H9 (cell line): Measurements from ENCODE around the gene RNLS. TPM values are rescaled to one million over a fixed set of nuclear protein-coding genes. Genes with fewer than 3 reads are reported as not detected.
A peak's percentile ranks its signal among the peaks of the same experiment; 100 is the strongest.

Experiments used
- DNase-seq: peaks from one replicate; pipeline ENCODE4 v3.0.0-alpha.2; 2017
- H2AFZ ChIP-seq: one replicate; pipeline ENCODE4 v1.6.1; 2013; ENCODE audit warnings: mild to moderate bottlenecking, low read length, control low read depth, moderate library complexity
- H2AK5ac ChIP-seq: 2 replicates; pipeline ENCODE4 v1.6.1; 2013; ENCODE audit warnings: low read length, control low read depth, mixed read lengths; ENCODE audit not compliant: insufficient read length
- H2BK120ac ChIP-seq: one replicate; pipeline ENCODE4 v1.6.1; 2013; ENCODE audit warnings: low read depth, mild to moderate bottlenecking, low read length, control low read depth, inconsistent platforms; ENCODE audit not compliant: poor library complexity, severe bottlenecking
- H2BK12ac ChIP-seq: 2 replicates; pipeline ENCODE4 v1.6.1; 2013; ENCODE audit warnings: low read length, control low read depth, mixed read lengths, low read depth; ENCODE audit not compliant: insufficient read length
- H2BK15ac ChIP-seq: 2 replicates; pipeline ENCODE4 v1.6.1; 2013; ENCODE audit warnings: low read depth, low read length, control low read depth
- H2BK20ac ChIP-seq: one replicate; pipeline ENCODE4 v1.6.1; 2013; ENCODE audit warnings: low read depth, mild to moderate bottlenecking, low read length, control low read depth, inconsistent platforms; ENCODE audit not compliant: poor library complexity, severe bottlenecking
- H2BK5ac ChIP-seq: 2 replicates; pipeline ENCODE4 v1.6.1; 2013; ENCODE audit warnings: low read length, control low read depth, mixed read lengths; ENCODE audit not compliant: insufficient read length
- H3K14ac ChIP-seq: 2 replicates; pipeline ENCODE4 v1.6.1; 2013; ENCODE audit warnings: low read length, control low read depth; ENCODE audit not compliant: insufficient read depth
- H3K18ac ChIP-seq: 2 replicates; pipeline ENCODE4 v1.6.1; 2013; ENCODE audit warnings: low read depth, mild to moderate bottlenecking, mixed read lengths, low read length, control low read depth; ENCODE audit not compliant: insufficient read length
- H3K23ac ChIP-seq: 2 replicates; pipeline ENCODE4 v1.6.1; 2013; ENCODE audit warnings: low read length, control low read depth, mixed read lengths, low read depth; ENCODE audit not compliant: insufficient read length
- H3K23me2 ChIP-seq: 2 replicates; pipeline ENCODE4 v1.6.1; 2013; ENCODE audit warnings: low read depth, mild to moderate bottlenecking, mixed read lengths, low read length, control low read depth; ENCODE audit not compliant: insufficient read length, poor library complexity, severe bottlenecking
- H3K27ac ChIP-seq: 2 replicates; pipeline ENCODE4 v1.5.1; 2013; ENCODE audit warnings: low read length, control low read depth, mixed read lengths, low read depth; ENCODE audit not compliant: insufficient read length
- H3K27me3 ChIP-seq: 2 replicates; pipeline ENCODE4 v1.6.1; 2013; ENCODE audit warnings: low read length, control low read depth, inconsistent platforms; ENCODE audit not compliant: insufficient read depth
- H3K4ac ChIP-seq: 2 replicates; pipeline ENCODE4 v1.6.1; 2013; ENCODE audit warnings: low read depth, mild to moderate bottlenecking, control low read depth, inconsistent platforms, low read length, moderate library complexity
- H3K4me1 ChIP-seq: 2 replicates; pipeline ENCODE4 v1.6.1; 2013; ENCODE audit warnings: low read length, control low read depth, inconsistent platforms; ENCODE audit not compliant: insufficient read depth
- H3K4me2 ChIP-seq: 2 replicates; pipeline ENCODE4 v1.6.1; 2013; ENCODE audit warnings: low read length, control low read depth, mixed read lengths; ENCODE audit not compliant: insufficient read length, insufficient read depth
- H3K56ac ChIP-seq: 2 replicates; pipeline ENCODE4 v1.6.1; 2013; ENCODE audit warnings: low read depth, mild to moderate bottlenecking, mixed read lengths, low read length, control low read depth; ENCODE audit not compliant: insufficient read length
- H3K79me1 ChIP-seq: 2 replicates; pipeline ENCODE4 v1.6.1; 2013; ENCODE audit warnings: low read depth, mild to moderate bottlenecking, moderate library complexity, low read length, control low read depth, inconsistent platforms; ENCODE audit not compliant: insufficient read depth, poor library complexity, severe bottlenecking
- H3K79me2 ChIP-seq: 2 replicates; pipeline ENCODE4 v1.6.1; 2013; ENCODE audit warnings: low read length, control low read depth, inconsistent platforms; ENCODE audit not compliant: insufficient read depth
- H3K9ac ChIP-seq: 2 replicates; pipeline ENCODE4 v1.6.1; 2013; ENCODE audit warnings: low read length, control low read depth, mixed read lengths; ENCODE audit not compliant: insufficient read length; ENCODE audit errors: extremely low read depth
- H3K9me3 ChIP-seq: one replicate; pipeline ENCODE4 v1.6.1; 2013; ENCODE audit warnings: low read depth, low read length, inconsistent platforms; ENCODE audit not compliant: control insufficient read depth
- H3T11ph ChIP-seq: one replicate; pipeline ENCODE4 v1.6.1; 2013; ENCODE audit warnings: mild to moderate bottlenecking, low read length, control low read depth, inconsistent platforms
- H4K20me1 ChIP-seq: one replicate; pipeline ENCODE4 v1.6.1; 2013; ENCODE audit not compliant: control insufficient read depth, insufficient read length, insufficient read depth
- H4K5ac ChIP-seq: 2 replicates; pipeline ENCODE4 v1.6.1; 2013; ENCODE audit warnings: low read depth, mild to moderate bottlenecking, mixed read lengths, low read length, control low read depth; ENCODE audit not compliant: insufficient read length
- H4K8ac ChIP-seq: replicated peaks from 2 replicates; pipeline ENCODE4 v1.6.1; 2013; ENCODE audit warnings: low read length, control low read depth, mixed read lengths, low read depth; ENCODE audit not compliant: insufficient read length
- H4K91ac ChIP-seq: 2 replicates; pipeline ENCODE4 v1.6.1; 2013; ENCODE audit warnings: low read depth, mild to moderate bottlenecking, moderate library complexity, mixed read lengths, low read length, control low read depth; ENCODE audit not compliant: insufficient read length
- H3K27ac Mint-ChIP-seq, 3 experiments: 2 replicates in 2 of 3; 3 replicates in 1 of 3; pipeline ENCODE4 v1.8.0; 2020 to 2021; ENCODE audit warnings: mixed read lengths in 3 of 3, mild to moderate bottlenecking in 1 of 3, moderate library complexity in 1 of 3
- H3K27me3 Mint-ChIP-seq: 2 replicates; pipeline ENCODE4 v1.8.0; 2021; ENCODE audit warnings: low read depth, mild to moderate bottlenecking, moderate library complexity, mixed read lengths
- H3K36me3 Mint-ChIP-seq, 3 experiments: 2 replicates in 2 of 3; 3 replicates in 1 of 3; pipeline ENCODE4 v1.8.0; 2020 to 2021; ENCODE audit warnings: low read depth in 3 of 3, mixed read lengths in 3 of 3; ENCODE audit not compliant: insufficient read depth in 1 of 3
- H3K4me1 Mint-ChIP-seq, 2 experiments: 2 replicates each; pipeline ENCODE4 v1.8.0; 2020; ENCODE audit warnings: mixed read lengths in 2 of 2
- H3K4me3 Mint-ChIP-seq, 2 experiments: 2 replicates in 1 of 2; 3 replicates in 1 of 2; pipeline ENCODE4 v1.8.0; 2020 to 2021; ENCODE audit warnings: mild to moderate bottlenecking in 2 of 2, mixed read lengths in 2 of 2, moderate library complexity in 1 of 2
- H3K9me3 Mint-ChIP-seq, 2 experiments: 2 replicates in 1 of 2; 3 replicates in 1 of 2; pipeline ENCODE4 v1.8.0; 2020; ENCODE audit warnings: mild to moderate bottlenecking in 2 of 2, mixed read lengths in 2 of 2, moderate library complexity in 1 of 2
- CTCF ChIP-seq: fragments of 200-600 bp; sonication (generic); conservative IDR thresholded peaks from 3 replicates; pipeline ENCODE4 v1.8.0; 2021; ENCODE audit warnings: antibody characterized with exemption, mild to moderate bottlenecking
- WGBS: extraction: QIAGEN DNeasy Blood & Tissue Kit; methylation state at CpG from one replicate; pipeline ENCODE4 v1.1.7; 2013; ENCODE audit warnings: missing lambda C conversion rate, low lambda C conversion rate, mixed read lengths; ENCODE audit not compliant: insufficient read length; ENCODE audit errors: extremely low coverage; 5-methylcytosine and 5-hydroxymethylcytosine counted together
- long read RNA-seq: library from polyadenylated mRNA; unstranded; transcript quantifications from one replicate; pipeline ENCODE4 v2.0.0, GENCODE V29; 2020
- total RNA-seq: library from RNA; stranded (reverse); gene quantifications from 2 replicates; pipeline ENCODE4 v1.2.1, GENCODE V29; 2021

Gene RNLS
- total RNA-seq: 7.3 and 7.5 TPM in 2 replicates
- long read RNA-seq, partial matches to known transcripts: 0 of 2 reads
- long read RNA-seq, other reads (novel, unspliced or antisense): 1 of 2 reads

- WGBS: no CpG with 5 or more reads among the region's 63 CpGs
- peaks cover 17% of the 10 kb centered on the region for H3K27me3 Mint-ChIP-seq
- peak within 1 kb of the TSS; percentile 75 to 85 for H3K4me3 Mint-ChIP-seq
Measured at GRCh38 chr10:88582806-88583583, at the start of gene RNLS. RNLS (minus strand) TSS chr10:88583318.

More at GRCh38 chr10:88582806-88583583, at the start of gene RNLS:
- Histone ChIP-seq H2BK5ac (no peak within 1 kb of the TSS), H3K79me2 (no peaks in the 10 kb centered on the region), H2BK12ac (no peak within 1 kb of the TSS), H2BK20ac (no peak within 1 kb of the TSS), H3K23ac (no peak within 1 kb of the TSS), H3K79me1 (no peaks in the 10 kb centered on the region), H4K8ac (no peak within 1 kb of the TSS), H3K9me3 (no peaks in the 10 kb centered on the region), H3K4me1 (no peaks in the 10 kb centered on the region), H3K27ac (peak within 1 kb of the TSS; percentile 8), H2BK120ac (no peak within 1 kb of the TSS), H4K91ac (no peak within 1 kb of the TSS), H3K4ac (no peak within 1 kb of the TSS), H2AFZ (peak within 1 kb of the TSS; percentile 32), H3T11ph (no peak within 1 kb of the TSS), H2BK15ac (no peak within 1 kb of the TSS), H3K9ac (peak within 1 kb of the TSS; percentile 27), H3K4me2 (peak within 1 kb of the TSS; percentile 53), H2AK5ac (no peak within 1 kb of the TSS), H3K27me3 (no peaks in the 10 kb centered on the region), H3K23me2 (no peaks in the 10 kb centered on the region), H4K5ac (peak within 1 kb of the TSS; percentile 4), H4K20me1 (no peaks in the 10 kb centered on the region), H3K56ac (no peak within 1 kb of the TSS), H3K14ac (peak within 1 kb of the TSS; percentile 64), H3K18ac (peak within 1 kb of the TSS; percentile 59)
- Mint-ChIP-seq H3K4me1 (peaks cover 4 to 10% of the 10 kb centered on the region in 2 experiments; a peak in 3 of 4 replicates), H3K36me3 (no peaks in the 10 kb centered on the region), H3K27ac (peak within 1 kb of the TSS; percentile 31 to 93 (median 48); a peak in 3 of 7 replicates), H3K9me3 (no peaks in the 10 kb centered on the region)
- peak; percentile 75 for DNase-seq
- peak; percentile 92 for TF ChIP-seq CTCF
